Neuronal stem cell (in vitro differentiated cells): ENCODE results near the gene ACAA2. TPM values are rescaled to one million over a fixed set of nuclear protein-coding genes. Genes with fewer than 3 reads are reported as not detected.

Experiments used
- small RNA-seq: library from polyadenylated mRNA; stranded (forward); fragments of <200 nt; extraction: miRNeasy Mini kit (QIAGEN cat#:217004); gene quantifications from one replicate; pipeline ENCODE3, GENCODE V24; 2013; ENCODE audit not compliant: insufficient read depth

Gene ACAA2

Small RNA genes within 50 kb of the gene (small RNA-seq; reads per million reads assigned to genes)
- gene RF00283 (not detected), gene SCARNA17 (not detected)
